HepG2 (cell line): ENCODE data around the gene UGP2. TPM values are rescaled to one million over a fixed set of nuclear protein-coding genes. Genes with fewer than 3 reads are reported as not detected.

ENCODE experiments used
- ATAC-seq: fragments of 200-7000 bp; cut with Tn5 transposase; 3 replicates; pipeline ENCODE4 v1.9.1; 2020; ENCODE audit warnings: mild to moderate bottlenecking, moderate library complexity
- BruUV-seq: library from RNA; stranded (reverse); fragments of 400-500 nt; replicated peaks from 2 replicates; lab custom pipeline; 2021; lab: Mats Ljungman, UMichigan
- CTCF ChIA-PET: fragments of 300-600 bp; formaldehyde crosslinking; extraction: SDS; loops from one replicate; lab custom pipeline; 2021; ENCODE audit warnings: low total read pairs, inconsistent platforms, low intra/inter-chr PET ratio; lab: Yijun Ruan, JAX
- POLR2A ChIA-PET: fragments of 350-600 bp; sonication (Branson Sonifier 250); formaldehyde crosslinking; loops from one replicate; lab custom pipeline; 2020; ENCODE audit warnings: antibody characterized with exemption, inconsistent platforms; lab: Yijun Ruan, JAX
- DNase-seq: peaks from one replicate; pipeline ENCODE4 v3.0.0-alpha.2; 2015; ENCODE audit warnings: low spot score
- FAIRE-seq: peaks from 3 replicates; lab custom pipeline; 2011; peaks lifted over from hg19 to GRCh38; lab: Jason Lieb, UNC
- H2AFZ ChIP-seq: one replicate; pipeline ENCODE4 v1.6.1; 2011; ENCODE audit warnings: low read length, inconsistent platforms
- H3K27ac ChIP-seq: fragments of 300-600 bp; 3 replicates; pipeline ENCODE4 v1.8.0; 2011; ENCODE audit warnings: mixed run types, mild to moderate bottlenecking, mixed read lengths, low read length, inconsistent platforms; ENCODE audit not compliant: insufficient read depth; ENCODE audit errors: extremely low read length
- H3K27me3 ChIP-seq, 2 experiments: fragments of 200-600 bp in 1 of 2; 2 replicates in 1 of 2; 3 replicates in 1 of 2; pipeline versions ENCODE4 v1.6.0 to v1.8.0; 2011; ENCODE audit warnings: low read length in 2 of 2, mild to moderate bottlenecking in 2 of 2, moderate library complexity in 2 of 2, inconsistent platforms in 1 of 2; ENCODE audit not compliant: insufficient read depth in 2 of 2, control insufficient read depth in 1 of 2
- H3K36me3 ChIP-seq, 2 experiments: fragments of 200-600 bp in 1 of 2; replicated peaks in 1 of 2; 2 replicates in 1 of 2; 3 replicates in 1 of 2; pipeline versions ENCODE4 v1.5.1 to v1.8.0; 2011; ENCODE audit warnings: low read length in 2 of 2, inconsistent platforms in 1 of 2; ENCODE audit not compliant: insufficient read depth in 2 of 2, control insufficient read depth in 1 of 2
- H3K4me1 ChIP-seq: 2 replicates; pipeline ENCODE4 v1.5.1; 2012; ENCODE audit warnings: low read length, inconsistent platforms; ENCODE audit not compliant: insufficient read depth
- H3K4me2 ChIP-seq: 2 replicates; pipeline ENCODE4 v1.6.0; 2011; ENCODE audit warnings: low read depth, low read length, inconsistent platforms
- H3K4me3 ChIP-seq, 3 experiments: fragments of 200-600 bp in 1 of 3; sonication (generic), shearing (Covaris generic) in 1 of 3; replicated peaks in 1 of 3; 2 replicates each; pipeline ENCODE4 v1.5.1; 2011 to 2016; ENCODE audit warnings: low read length in 3 of 3, inconsistent platforms in 2 of 3, low read depth in 2 of 3, mild to moderate bottlenecking in 2 of 3, control low read depth in 1 of 3, mixed read lengths in 1 of 3; ENCODE audit not compliant: insufficient read depth in 1 of 3
- H3K79me2 ChIP-seq: one replicate; pipeline ENCODE4 v1.6.1; 2011; ENCODE audit warnings: low read length, inconsistent platforms; ENCODE audit not compliant: insufficient read depth
- H3K9ac ChIP-seq: 2 replicates; pipeline ENCODE4 v1.6.0; 2011; ENCODE audit warnings: mild to moderate bottlenecking, low read depth, low read length, inconsistent platforms; ENCODE audit not compliant: insufficient read depth
- H3K9me3 ChIP-seq: 2 replicates; pipeline ENCODE4 v1.5.1; 2012; ENCODE audit warnings: mild to moderate bottlenecking, low read length
- H4K20me1 ChIP-seq: 2 replicates; pipeline ENCODE4 v1.6.0; 2011; ENCODE audit warnings: inconsistent platforms, mild to moderate bottlenecking, low read length, moderate library complexity; ENCODE audit not compliant: insufficient read depth
- GFI1 ChIP-seq: sonication (generic); formaldehyde crosslinking; IDR thresholded peaks from 2 replicates; pipeline ENCODE4 v1.5.0; 2020; ENCODE audit warnings: missing genetic modification reagents, mild to moderate bottlenecking, borderline replicate concordance
- HNRNPL ChIP-seq: fragments of 200-400 bp; formaldehyde crosslinking; IDR thresholded peaks from 2 replicates; pipeline ENCODE4 v1.6.1; 2017; ENCODE audit warnings: mild to moderate bottlenecking, low read depth, low read length
- LRRFIP1 ChIP-seq: sonication (generic); formaldehyde crosslinking; conservative IDR thresholded peaks from 2 replicates; pipeline ENCODE4 v1.4.0; 2020; ENCODE audit warnings: missing genetic modification reagents
- MEF2D ChIP-seq: sonication (generic); formaldehyde crosslinking; IDR thresholded peaks from 2 replicates; pipeline ENCODE4 v1.5.1; 2020; ENCODE audit warnings: mild to moderate bottlenecking, missing genetic modification reagents
- RFX1 ChIP-seq: fragments of 450-650 bp; IDR thresholded peaks from 2 replicates; pipeline ENCODE4 v1.6.1; 2017
- SALL2 ChIP-seq: sonication (generic); formaldehyde crosslinking; IDR thresholded peaks from 2 replicates; pipeline ENCODE4 v1.8.1; 2023; ENCODE audit warnings: mild to moderate bottlenecking, missing genetic modification reagents, inconsistent platforms
- ZNF543 ChIP-seq: sonication (generic); formaldehyde crosslinking; IDR thresholded peaks from 2 replicates; pipeline ENCODE4 v1.4.0; 2020; ENCODE audit warnings: mild to moderate bottlenecking, missing genetic modification reagents
- WGBS: methylation state at CpG from one replicate; pipeline ENCODE4 v1.1.6; 2017; ENCODE audit warnings: low lambda C conversion rate; 5-methylcytosine and 5-hydroxymethylcytosine counted together
- in situ Hi-C: cut with HindIII; loops from 2 replicates; pipeline ENCODE4 v1.10.0; 2017; ENCODE audit warnings: low pct_unique_long_range_greater_than_20kb; ENCODE audit not compliant: extremely low pct_ligation_motif_present
- intact Hi-C: fragments of 100-400 bp; cut with micrococcal nuclease; formaldehyde crosslinking; loops from one replicate; pipeline ENCODE4 v1.10.0; 2022; ENCODE audit not compliant: unreplicated experiment
- polyA plus RNA-seq, 8 experiments: library from polyadenylated mRNA; depleted of rRNA in 3 of 8; stranded (reverse) in 7 of 8; unstranded in 1 of 8; fragments of >200 nt; fragmentation: Illumina TruSeq in 4 of 8; extraction: Trizol in 4 of 8; gene quantifications; 2 replicates each; pipeline versions ENCODE4 v1.2.1 to v1.2.3, GENCODE V29; 2011 to 2016; ENCODE audit warnings: low read depth in 4 of 8, missing spikeins in 1 of 8, mixed read lengths in 1 of 8; ENCODE audit not compliant: insufficient read depth in 1 of 8
- total RNA-seq, 5 experiments: library from RNA; depleted of rRNA; stranded (reverse); fragments of >200 nt; fragmentation: Illumina TruSeq; extraction: Trizol; gene quantifications; 2 replicates each; pipeline ENCODE4 v1.2.3, GENCODE V29; 2016; ENCODE audit warnings: low read depth in 1 of 5

The UGP2 gene
- total and polyA plus RNA-seq, 2 of the 13 experiments (the other 11 are each of a cell fraction or from before 2014, with no cell fraction given) = 96.0 to 134 TPM

GRCh38 chr2:63870679-63871078 is 29.0 kb downstream of the UGP2 start:
- no peak overlapping the region for H3K9ac ChIP-seq
- TF ChIP-seq RFX1 (no peak), MEF2D (CRISPR knock-in tag) (no peak), HNRNPL (no peak), LRRFIP1 (CRISPR knock-in tag) (no peak), ZNF543 (no peak), GFI1 (no peak), SALL2 (CRISPR knock-in tag) (no peak)
- TF ChIP-seq, all 625 proteins: peak for 0
- in situ Hi-C loops = loop anchor here (10.0 kb wide), 1 partner anchor 276 kb away; no protein-coding TSS in a partner anchor
- Histone ChIP-seq H3K36me3 (peaks cover 8 to 58% of the 10 kb centered on the region in 2 experiments), H3K4me1 (peaks cover 32% of the 10 kb centered on the region), H2AFZ (no peak overlapping the region), H3K4me2 (peak overlapping the region; percentile 39), H4K20me1 (peaks cover 14% of the 10 kb centered on the region), H3K27ac (no peak overlapping the region), H3K27me3 (no peaks in the 10 kb centered on the region), H3K9me3 (no peaks in the 10 kb centered on the region), H3K79me2 (peaks cover 23% of the 10 kb centered on the region), H3K4me3 (no peak overlapping the region)
- intact Hi-C loops = no loop called here
- CTCF ChIA-PET = no interaction called here
- WGBS = 94% methylated on average over 4 of the region's 4 CpGs
- DNase-seq (no peak), ATAC-seq (no peak), FAIRE-seq (no peak)
- POLR2A ChIA-PET = interaction anchor here (0.8 to 1.5 kb wide), 3 partner anchors 28 to 132 kb away, joined by 3 to 5 read pairs (median 3); partner anchors contain the start of gene UGP2
- BruUV-seq = no TSS peak
